Prostate gland (tissue), 2 donors: ENCODE results near the gene IL12RB2. TPM values are rescaled to one million over a fixed set of nuclear protein-coding genes. Genes with fewer than 3 reads are reported as not detected.
"Not testable (repeated sequence)": the region's sequence is repeated elsewhere in the genome, so short reads cannot be mapped to it uniquely, and the experiment has no call there.

Experiments used
- DNase-seq: peaks from one replicate; pipeline ENCODE4 v3.0.0-alpha.2; 2019; ENCODE audit warnings: low spot score
- H3K27ac ChIP-seq, 2 donors: fragments of 200-600 bp; sonication (generic); 2 replicates each; pipeline ENCODE4 v1.5.1; 2017 to 2019
- H3K27me3 ChIP-seq: fragments of 200-600 bp; sonication (generic); replicated peaks from 2 replicates; pipeline ENCODE4 v1.5.1; 2019; ENCODE audit not compliant: insufficient read depth
- H3K36me3 ChIP-seq, 2 donors: fragments of 200-600 bp; sonication (generic); 1 replicate in 1 of 2; 2 replicates in 1 of 2; pipeline versions ENCODE4 v1.5.1 to v1.8.1; 2017 to 2019
- H3K4me1 ChIP-seq: fragments of 200-600 bp; sonication (generic); replicated peaks from 2 replicates; pipeline ENCODE4 v1.5.1; 2019
- H3K4me3 ChIP-seq, 2 donors: fragments of 200-600 bp; sonication (generic); 2 replicates each; pipeline ENCODE4 v1.5.1; 2017 to 2019
- H3K9me3 ChIP-seq: fragments of 200-600 bp; sonication (generic); 2 replicates; pipeline ENCODE4 v1.5.1; 2017
- POLR2A ChIP-seq: fragments of 450-650 bp; IDR thresholded peaks from one replicate; pipeline ENCODE4 v1.6.1; 2016; ENCODE audit warnings: antibody characterized with exemption, mild to moderate bottlenecking
- POLR2AphosphoS5 ChIP-seq: sonication (generic); formaldehyde crosslinking; IDR thresholded peaks from one replicate; pipeline ENCODE4 v1.6.1; 2017; ENCODE audit warnings: antibody characterized with exemption
- WGBS: methylation state at CpG from one replicate; pipeline ENCODE4 v1.1.5; 2018; 5-methylcytosine and 5-hydroxymethylcytosine counted together
- intact Hi-C: fragments of 100-400 bp; cut with DNase I; formaldehyde crosslinking; loops from one replicate; pipeline ENCODE4 v1.14.2; 2022
- total RNA-seq, 2 donors: library from RNA; depleted of rRNA; stranded (reverse); fragments of >200 nt; gene quantifications; one replicate each; pipeline ENCODE4 v1.1.0, GENCODE V29; 2016
- TF ChIP-seq, protein P1 (sequence below), 4 experiments: fragments of 200-600 bp in 2 of 4; fragments of 450-650 bp in 2 of 4; sonication (generic) in 2 of 4; IDR thresholded peaks; 1 replicate in 3 of 4; 2 replicates in 1 of 4; pipeline ENCODE4 v1.5.1; 2016 to 2019; ENCODE audit warnings: antibody characterized with exemption in 4 of 4, mild to moderate bottlenecking in 2 of 4, moderate library complexity in 2 of 4

The IL12RB2 gene
- total RNA-seq, 2 donors from 2014 or later = 0.18 to 1.6 TPM

DNA sequence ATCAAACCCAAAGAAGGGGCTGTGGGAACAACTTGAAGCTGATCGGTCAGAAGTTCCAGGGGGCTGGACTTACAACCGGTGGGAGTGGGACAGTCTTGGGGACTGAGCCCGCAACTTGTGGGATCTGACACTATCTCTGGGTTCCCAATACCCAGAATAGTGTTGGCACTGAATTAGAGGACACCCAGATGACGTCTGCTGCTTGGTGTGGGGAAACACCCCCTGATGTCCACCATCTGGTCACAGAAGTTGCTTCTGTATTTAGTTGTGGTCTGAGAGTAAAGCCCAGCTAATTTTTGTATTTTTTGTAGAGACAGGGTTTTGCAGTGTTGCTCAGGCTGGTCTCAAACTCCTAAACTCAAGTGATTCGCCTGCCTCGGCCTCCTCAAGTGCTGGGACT lies 93.8 kb downstream of the IL12RB2 start:
- Histone ChIP-seq H3K9me3 (no peaks in the 10 kb centered on the region), H3K27me3 (no peaks in the 10 kb centered on the region), H3K27ac (no peak overlapping the region), H3K36me3 (no peaks in the 10 kb centered on the region), H3K4me3 (no peak overlapping the region), H3K4me1 (no peaks in the 10 kb centered on the region)
- WGBS = 94% methylated on average over 6 of the region's 6 CpGs
- DNase-seq = no peak
- TF ChIP-seq POLR2AphosphoS5 (no peak), POLR2A (no peak)
- TF ChIP-seq, protein P1, sequence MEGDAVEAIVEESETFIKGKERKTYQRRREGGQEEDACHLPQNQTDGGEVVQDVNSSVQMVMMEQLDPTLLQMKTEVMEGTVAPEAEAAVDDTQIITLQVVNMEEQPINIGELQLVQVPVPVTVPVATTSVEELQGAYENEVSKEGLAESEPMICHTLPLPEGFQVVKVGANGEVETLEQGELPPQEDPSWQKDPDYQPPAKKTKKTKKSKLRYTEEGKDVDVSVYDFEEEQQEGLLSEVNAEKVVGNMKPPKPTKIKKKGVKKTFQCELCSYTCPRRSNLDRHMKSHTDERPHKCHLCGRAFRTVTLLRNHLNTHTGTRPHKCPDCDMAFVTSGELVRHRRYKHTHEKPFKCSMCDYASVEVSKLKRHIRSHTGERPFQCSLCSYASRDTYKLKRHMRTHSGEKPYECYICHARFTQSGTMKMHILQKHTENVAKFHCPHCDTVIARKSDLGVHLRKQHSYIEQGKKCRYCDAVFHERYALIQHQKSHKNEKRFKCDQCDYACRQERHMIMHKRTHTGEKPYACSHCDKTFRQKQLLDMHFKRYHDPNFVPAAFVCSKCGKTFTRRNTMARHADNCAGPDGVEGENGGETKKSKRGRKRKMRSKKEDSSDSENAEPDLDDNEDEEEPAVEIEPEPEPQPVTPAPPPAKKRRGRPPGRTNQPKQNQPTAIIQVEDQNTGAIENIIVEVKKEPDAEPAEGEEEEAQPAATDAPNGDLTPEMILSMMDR (IDR thresholded peaks at IDR 0.05) = no peak
- intact Hi-C loops = no loop called here

DNA sequence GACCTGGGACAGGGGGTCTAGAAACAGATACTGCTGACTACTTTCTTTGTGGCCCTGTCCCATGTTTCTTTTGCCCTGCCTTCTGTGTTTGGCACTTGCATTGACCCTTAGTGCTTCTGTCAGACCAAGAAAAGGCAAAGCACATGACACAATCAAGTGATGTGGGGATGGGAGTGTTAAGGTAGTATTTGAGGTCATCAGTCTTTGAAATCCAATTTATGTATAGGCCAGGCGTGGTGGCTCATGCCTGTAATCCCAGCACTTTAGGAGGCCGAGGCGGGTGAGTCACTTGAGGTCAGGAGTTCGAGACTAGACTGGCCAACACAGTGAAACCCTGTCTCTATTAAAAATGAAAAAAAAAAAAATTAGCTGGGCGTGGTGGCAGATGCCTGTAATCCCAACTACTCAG lies 96.5 kb downstream of the IL12RB2 start:
- 79% methylated on average over 5 of the region's 5 CpGs for WGBS

DNA sequence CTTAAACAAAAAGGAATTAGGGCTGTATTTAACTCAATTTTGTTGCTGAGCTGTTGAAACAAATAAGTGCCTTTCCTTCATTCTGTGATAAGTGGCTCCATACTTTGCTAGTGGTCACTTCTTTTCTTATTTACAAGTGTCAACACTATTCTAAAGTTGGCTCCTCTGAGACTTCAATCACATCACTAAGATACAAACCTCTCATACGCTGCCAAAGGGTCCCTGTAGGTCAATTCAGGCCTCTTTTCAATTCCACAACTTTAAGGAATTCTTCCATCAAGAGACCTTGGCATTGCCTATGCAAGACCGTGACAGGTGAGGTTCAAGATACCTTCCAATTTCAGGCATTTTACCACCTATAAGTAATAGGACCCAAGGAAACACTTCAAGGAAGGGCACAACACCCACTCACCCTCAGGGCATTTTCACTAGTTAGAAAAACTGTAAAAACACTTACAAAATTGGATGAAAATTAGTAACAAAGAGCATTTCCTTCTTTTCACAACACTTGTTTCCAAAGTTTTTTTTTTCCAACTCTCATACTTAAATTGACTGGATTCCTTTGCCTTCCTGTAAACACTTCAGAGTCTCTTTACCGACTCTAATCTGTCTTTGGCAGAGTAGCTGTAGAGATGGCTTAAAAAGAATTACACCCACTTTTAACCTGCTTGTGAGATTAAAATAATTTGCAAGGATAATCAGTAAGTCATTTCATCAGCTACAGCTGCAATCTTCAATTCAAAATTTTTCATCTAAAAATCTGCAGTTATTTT lies 98.0 kb downstream of the IL12RB2 start:
- Histone ChIP-seq H3K4me1 (no peaks in the 10 kb centered on the region), H3K4me3 (no peak overlapping the region), H3K36me3 (no peaks in the 10 kb centered on the region), H3K9me3 (no peaks in the 10 kb centered on the region), H3K27me3 (no peaks in the 10 kb centered on the region), H3K27ac (no peak overlapping the region)
- TF ChIP-seq POLR2AphosphoS5 = no peak
- TF ChIP-seq POLR2A = no peak
- TF ChIP-seq, protein P1 (IDR thresholded peaks at IDR 0.05) = no peak
- WGBS = 45% methylated on average over 3 of the region's 3 CpGs
- no peak for DNase-seq
- intact Hi-C loops = no loop called here

More for the DNA sequence above, 96.5 kb downstream of the IL12RB2 start:
- TF ChIP-seq, protein P1 (IDR thresholded peaks at IDR 0.05) = no peak
- no peak for TF ChIP-seq POLR2A
- TF ChIP-seq POLR2AphosphoS5 = no peak
- Histone ChIP-seq H3K9me3 (no peaks in the 10 kb centered on the region), H3K36me3 (no peaks in the 10 kb centered on the region), H3K4me3 (no peak overlapping the region), H3K27ac (no peak overlapping the region), H3K4me1 (no peaks in the 10 kb centered on the region), H3K27me3 (no peaks in the 10 kb centered on the region)
- intact Hi-C loops = no loop called here
- no peak for DNase-seq

DNA sequence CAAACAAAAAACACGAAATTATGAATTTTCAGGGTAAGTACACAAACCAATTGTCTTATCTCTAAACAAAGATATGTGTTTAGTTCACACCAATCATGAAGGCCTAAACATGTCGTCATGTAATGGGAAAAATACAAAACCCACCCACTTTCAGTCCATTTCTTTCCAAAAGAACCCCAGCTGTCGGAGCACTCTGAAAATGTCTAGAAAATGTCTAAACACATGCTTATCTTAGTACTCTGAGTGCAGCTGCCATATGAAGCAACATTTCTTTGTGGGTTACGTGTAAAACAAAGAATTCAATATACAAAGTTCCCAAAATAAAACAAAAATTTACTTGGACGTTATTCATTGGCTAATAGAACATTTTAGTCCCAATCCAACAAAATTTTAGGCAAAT lies 99.8 kb downstream of the IL12RB2 start:
- H3K4me3 ChIP-seq = no peak overlapping the region
- no peaks in the 10 kb centered on the region for H3K4me1 ChIP-seq
- no peaks in the 10 kb centered on the region for H3K27me3 ChIP-seq
- no peak for DNase-seq
- TF ChIP-seq POLR2A = no peak
- TF ChIP-seq POLR2AphosphoS5 = no peak
- TF ChIP-seq, protein P1 (IDR thresholded peaks at IDR 0.05) = no peak
- H3K9me3 ChIP-seq = no peaks in the 10 kb centered on the region
- H3K36me3 ChIP-seq = no peaks in the 10 kb centered on the region
- H3K27ac ChIP-seq = no peak overlapping the region
- intact Hi-C loops = no loop called here
- WGBS = 64% methylated on average over 5 of the region's 5 CpGs

DNA sequence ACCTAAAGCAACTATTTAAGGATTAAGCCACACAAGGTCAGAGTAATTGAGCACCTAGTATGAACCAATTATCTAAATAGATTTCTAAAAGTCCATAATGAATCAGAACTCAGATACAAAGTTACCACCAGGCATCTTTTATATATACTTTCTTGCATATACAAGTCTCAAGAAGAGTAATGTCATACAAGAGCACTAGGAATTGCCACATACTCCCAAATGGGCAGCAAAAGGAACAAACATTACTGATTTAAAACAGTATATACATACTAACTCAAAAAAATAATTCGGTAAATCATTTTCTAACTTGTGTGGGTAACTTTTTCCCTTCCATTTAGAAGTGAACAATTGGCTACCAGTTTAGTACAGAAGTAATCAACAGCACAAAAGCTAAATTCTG lies 100.5 kb downstream of the IL12RB2 start:
- Histone ChIP-seq H3K9me3 (no peaks in the 10 kb centered on the region), H3K36me3 (no peaks in the 10 kb centered on the region), H3K27ac (no peak overlapping the region), H3K4me1 (no peaks in the 10 kb centered on the region), H3K27me3 (no peaks in the 10 kb centered on the region), H3K4me3 (no peak overlapping the region)
- 95% methylated on average over 1 of the region's 1 CpG for WGBS
- no peak for DNase-seq
- TF ChIP-seq POLR2AphosphoS5 = no peak
- TF ChIP-seq POLR2A = no peak
- TF ChIP-seq, protein P1 (IDR thresholded peaks at IDR 0.05) = no peak
- intact Hi-C loops = no loop called here

DNA sequence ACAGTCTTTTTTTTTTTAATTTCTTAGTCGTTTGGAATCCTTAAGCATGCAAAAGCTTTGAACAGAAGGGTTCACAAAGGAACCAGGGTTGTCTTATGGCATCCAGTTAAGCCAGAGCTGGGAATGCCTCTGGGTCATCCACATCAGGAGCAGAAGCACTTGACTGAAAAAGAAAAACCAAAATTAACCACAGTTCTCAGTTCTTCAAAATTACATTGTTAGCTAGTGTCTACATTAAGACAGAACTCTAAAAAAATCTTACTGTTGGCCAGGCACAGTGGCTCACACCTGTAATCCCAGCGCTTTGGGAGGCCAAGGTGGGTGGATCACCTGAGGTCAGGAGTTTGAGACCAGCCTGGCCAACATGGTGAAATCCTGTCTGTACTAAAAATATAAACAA lies 105.4 kb downstream of the IL12RB2 start:
- H3K27me3 ChIP-seq, H3K36me3 ChIP-seq, H3K9me3 ChIP-seq, H3K27ac ChIP-seq, DNase-seq, intact Hi-C loops, H3K4me3 ChIP-seq, H3K4me1 ChIP-seq: not testable (repeated sequence)
- 70% methylated on average over 2 of the region's 2 CpGs for WGBS
